ENCODE measurements around the gene IFT81. TPM values are rescaled to one million over a fixed set of nuclear protein-coding genes. Genes with fewer than 3 reads are reported as not detected.

The IFT81 gene
- total and polyA plus RNA-seq, 7 experiments from 2014 or later = 0.66 to 1.3 (median 1.0) TPM

DNA sequence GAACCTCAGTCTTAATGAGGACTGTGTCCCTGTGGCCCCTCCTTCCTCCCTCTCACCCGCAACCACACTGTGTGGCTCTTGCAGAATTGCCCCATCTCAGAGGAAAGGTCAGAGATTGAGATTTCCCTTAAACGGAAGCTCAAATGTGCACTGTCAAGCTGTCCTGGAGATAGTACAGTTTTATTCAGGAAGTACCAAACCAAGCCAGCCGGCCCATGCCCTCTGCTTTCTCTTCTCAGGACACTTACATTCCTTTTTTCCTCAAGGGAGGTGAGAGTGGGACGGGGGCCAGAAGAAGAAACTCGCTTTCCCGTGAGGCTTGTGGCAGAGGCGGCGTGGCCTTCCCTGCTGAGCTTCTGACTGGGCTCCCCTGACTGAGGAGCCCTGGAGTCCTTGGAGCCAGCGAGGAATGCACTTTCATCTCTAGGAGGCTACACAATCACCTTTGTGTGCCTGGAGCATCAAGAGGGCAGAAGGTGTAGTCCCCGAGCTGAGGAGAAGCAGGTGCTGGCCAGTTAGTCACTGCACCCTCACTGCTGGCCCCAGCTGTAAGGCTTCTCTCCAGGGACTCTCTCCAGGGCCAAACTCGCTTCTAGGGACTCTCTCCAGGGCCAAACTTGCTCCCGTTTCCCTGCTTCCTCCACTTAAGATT lies 132.7 kb downstream of the IFT81 start:
- ChIA-PET CTCF (no interaction called here), POLR2A (no interaction called here)
- Mint-ChIP-seq H3K4me3 (no peak overlapping the region), H3K36me3 (no peaks in the 10 kb centered on the region), H3K9me3 (no peaks in the 10 kb centered on the region), H3K4me1 (peaks cover 0 to 4% (median 0%) of the 10 kb centered on the region in 7 donors), H3K27ac (no peak overlapping the region), H3K27me3 (peaks cover 0 to 5% (median 0%) of the 10 kb centered on the region in 5 donors)
- intact Hi-C loops (cut with micrococcal nuclease) = no loop called here
- Histone ChIP-seq H3K9me3 (ENCODE audit: control insufficient read depth in 2 of 3, low read length in 3 of 3) (no peaks in the 10 kb centered on the region), H3K4me1 (ENCODE audit: control insufficient read depth in 2 of 2, insufficient read depth in 2 of 2, low read length in 2 of 2) (no peaks in the 10 kb centered on the region), H3K27me3 (ENCODE audit: control insufficient read depth in 2 of 2, insufficient read depth in 2 of 2, low read length in 2 of 2) (no peaks in the 10 kb centered on the region), H3K4me3 (ENCODE audit: low read length) (no peak overlapping the region), H3K36me3 (ENCODE audit: control insufficient read depth in 2 of 3, insufficient read depth in 3 of 3, low read length in 3 of 3) (no peaks in the 10 kb centered on the region), H3K27ac (ENCODE audit: low read depth, low read length) (no peak overlapping the region)
- ATAC-seq (peak; percentile 93), DNase-seq (no peak)

GRCh38 chr12:110258466-110258865 lies 134.3 kb downstream of the IFT81 start:
- Mint-ChIP-seq H3K9me3 (no peaks in the 10 kb centered on the region), H3K4me3 (no peak overlapping the region), H3K36me3 (no peaks in the 10 kb centered on the region), H3K27ac (no peak overlapping the region), H3K4me1 (peaks cover 0 to 2% (median 0%) of the 10 kb centered on the region in 7 donors), H3K27me3 (peaks cover 0 to 18% (median 0%) of the 10 kb centered on the region in 5 donors)
- ChIA-PET CTCF (no interaction called here), POLR2A (interaction anchor here (0.7 kb wide), 1 partner anchor 15 kb away, joined by 6 read pairs; no protein-coding TSS in a partner anchor)
- no peaks in the 10 kb centered on the region for H3K36me3 ChIP-seq (ENCODE audit: control insufficient read depth in 2 of 3, insufficient read depth in 3 of 3, low read length in 3 of 3)
- no peak for DNase-seq
- H3K27me3 ChIP-seq (ENCODE audit: control insufficient read depth in 2 of 2, insufficient read depth in 2 of 2, low read length in 2 of 2) = no peaks in the 10 kb centered on the region
- intact Hi-C loops (cut with micrococcal nuclease) = no loop called here
- no peak overlapping the region for H3K27ac ChIP-seq (ENCODE audit: low read depth, low read length)
- H3K4me1 ChIP-seq (ENCODE audit: control insufficient read depth in 2 of 2, insufficient read depth in 2 of 2, low read length in 2 of 2) = no peaks in the 10 kb centered on the region
- no peak for ATAC-seq
- no peaks in the 10 kb centered on the region for H3K9me3 ChIP-seq (ENCODE audit: control insufficient read depth in 2 of 3, low read length in 3 of 3)
- H3K4me3 ChIP-seq (ENCODE audit: low read length) = no peak overlapping the region

DNA sequence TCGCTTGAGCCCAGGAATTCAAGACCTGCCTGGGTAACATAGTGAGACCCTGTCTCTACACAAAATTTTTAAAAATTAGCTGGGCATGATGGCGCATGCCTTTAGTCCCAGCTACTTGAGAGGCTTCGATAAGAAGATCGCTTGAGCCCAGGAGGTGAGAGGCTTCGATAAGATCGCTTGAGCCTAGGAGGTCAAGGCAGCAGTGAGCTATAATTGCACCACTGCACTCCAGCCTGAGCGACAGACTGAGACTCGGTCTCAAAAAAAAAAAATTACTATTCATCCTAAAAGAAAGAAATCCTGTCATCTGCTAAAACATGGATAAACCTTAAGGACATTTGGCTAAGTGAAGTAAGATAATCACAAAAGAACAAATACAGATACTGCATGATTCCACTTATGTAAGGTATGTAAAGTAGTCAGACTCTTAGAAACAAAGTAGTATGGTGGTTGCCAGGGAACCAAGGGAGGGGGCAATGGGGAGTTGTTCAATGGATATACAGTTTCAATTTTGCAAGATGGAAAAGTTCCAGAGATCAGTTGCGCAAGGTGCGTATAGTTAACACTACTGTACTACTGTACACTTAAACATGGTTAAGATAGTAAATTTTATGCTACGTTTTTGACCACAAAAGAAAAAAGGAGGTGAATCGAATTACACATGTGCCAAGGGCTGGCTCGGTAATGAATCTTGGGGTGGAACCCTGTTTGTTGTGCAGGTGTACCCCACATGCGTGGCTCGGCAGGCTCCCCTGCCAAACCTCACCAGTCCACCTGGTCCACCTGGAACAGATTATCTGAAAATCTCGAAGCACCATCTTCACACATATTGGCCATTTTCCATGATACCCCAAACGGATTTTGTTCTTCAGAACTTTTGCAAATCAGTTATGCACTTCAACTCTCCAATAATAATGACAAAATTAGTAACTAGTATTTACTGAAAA lies 138.6 kb downstream of the IFT81 start:
- DNase-seq (no peak), ATAC-seq (no peak)
- intact Hi-C loops (cut with micrococcal nuclease) = no loop called here
- H3K9me3 ChIP-seq (ENCODE audit: control insufficient read depth in 2 of 3, low read length in 3 of 3) = no peaks in the 10 kb centered on the region
- no peaks in the 10 kb centered on the region for H3K36me3 Mint-ChIP-seq
- no peak overlapping the region for H3K4me3 ChIP-seq (ENCODE audit: low read length)
- no peak overlapping the region for H3K27ac Mint-ChIP-seq
- H3K4me1 Mint-ChIP-seq = peaks cover 0 to 1% (median 0%) of the 10 kb centered on the region in 7 donors
- POLR2A ChIA-PET = no interaction called here
- no peak overlapping the region for H3K27ac ChIP-seq (ENCODE audit: low read depth, low read length)
- no peaks in the 10 kb centered on the region for H3K4me1 ChIP-seq (ENCODE audit: control insufficient read depth in 2 of 2, insufficient read depth in 2 of 2, low read length in 2 of 2)
- H3K9me3 Mint-ChIP-seq = no peaks in the 10 kb centered on the region
- no peak overlapping the region for H3K4me3 Mint-ChIP-seq
- H3K27me3 Mint-ChIP-seq = peaks cover 0 to 39% (median 0%) of the 10 kb centered on the region in 5 donors
- H3K36me3 ChIP-seq (ENCODE audit: control insufficient read depth in 2 of 3, insufficient read depth in 3 of 3, low read length in 3 of 3) = no peaks in the 10 kb centered on the region
- no peaks in the 10 kb centered on the region for H3K27me3 ChIP-seq (ENCODE audit: control insufficient read depth in 2 of 2, insufficient read depth in 2 of 2, low read length in 2 of 2)
- CTCF ChIA-PET = no interaction called here

GRCh38 chr12:110266381-110266960 lies 142.3 kb downstream of the IFT81 start:
- ChIA-PET POLR2A (no interaction called here), CTCF (no interaction called here)
- H3K36me3 ChIP-seq (ENCODE audit: control insufficient read depth in 2 of 3, insufficient read depth in 3 of 3, low read length in 3 of 3) = no peaks in the 10 kb centered on the region
- no peak for DNase-seq
- no peak for ATAC-seq
- Mint-ChIP-seq H3K4me3 (no peak overlapping the region), H3K27ac (no peak overlapping the region), H3K27me3 (peaks cover 0 to 65% (median 5%) of the 10 kb centered on the region in 5 donors), H3K36me3 (no peaks in the 10 kb centered on the region), H3K4me1 (peaks cover 0 to 2% (median 0%) of the 10 kb centered on the region in 7 donors), H3K9me3 (no peaks in the 10 kb centered on the region)
- intact Hi-C loops (cut with micrococcal nuclease) = no loop called here
- H3K9me3 ChIP-seq (ENCODE audit: control insufficient read depth in 2 of 3, low read length in 3 of 3) = no peaks in the 10 kb centered on the region
- H3K4me1 ChIP-seq (ENCODE audit: control insufficient read depth in 2 of 2, insufficient read depth in 2 of 2, low read length in 2 of 2) = no peaks in the 10 kb centered on the region
- H3K27ac ChIP-seq (ENCODE audit: low read depth, low read length) = no peak overlapping the region
- H3K27me3 ChIP-seq (ENCODE audit: control insufficient read depth in 2 of 2, insufficient read depth in 2 of 2, low read length in 2 of 2) = no peaks in the 10 kb centered on the region
- no peak overlapping the region for H3K4me3 ChIP-seq (ENCODE audit: low read length)

GRCh38 chr12:110266980-110267620 lies 142.9 kb downstream of the IFT81 start:
- ATAC-seq (peak; percentile 32), DNase-seq (no peak)
- intact Hi-C loops (cut with micrococcal nuclease) = no loop called here
- Mint-ChIP-seq H3K27ac (no peak overlapping the region), H3K9me3 (no peaks in the 10 kb centered on the region), H3K27me3 (peaks cover 0 to 66% (median 5%) of the 10 kb centered on the region in 5 donors), H3K4me3 (no peak overlapping the region), H3K36me3 (no peaks in the 10 kb centered on the region), H3K4me1 (peaks cover 0 to 2% (median 0%) of the 10 kb centered on the region in 7 donors)
- Histone ChIP-seq H3K36me3 (ENCODE audit: control insufficient read depth in 2 of 3, insufficient read depth in 3 of 3, low read length in 3 of 3) (no peaks in the 10 kb centered on the region), H3K9me3 (ENCODE audit: control insufficient read depth in 2 of 3, low read length in 3 of 3) (no peaks in the 10 kb centered on the region), H3K27me3 (ENCODE audit: control insufficient read depth in 2 of 2, insufficient read depth in 2 of 2, low read length in 2 of 2) (no peaks in the 10 kb centered on the region), H3K4me3 (ENCODE audit: low read length) (no peak overlapping the region), H3K4me1 (ENCODE audit: control insufficient read depth in 2 of 2, insufficient read depth in 2 of 2, low read length in 2 of 2) (no peaks in the 10 kb centered on the region), H3K27ac (ENCODE audit: low read depth, low read length) (no peak overlapping the region)
- ChIA-PET POLR2A (no interaction called here), CTCF (no interaction called here)

Data from naive thymus-derived CD4-positive, alpha-beta T cell (primary cell).